ENCODE measurements around the gene RPL27A. TPM values are rescaled to one million over a fixed set of nuclear protein-coding genes. Genes with fewer than 3 reads are reported as not detected.

Gene RPL27A
- total RNA-seq, 1 experiment from 2014 or later: 1,008 TPM

GRCh38 chr11:8654503-8654902 lies 28.1 kb upstream of the RPL27A start:
- Histone ChIP-seq H3K4me3 (ENCODE audit: low read depth, low read length) (no peak overlapping the region), H3K36me3 (ENCODE audit: control insufficient read depth, insufficient read depth, low read length) (no peaks in the 10 kb centered on the region), H3K4me1 (no peaks in the 10 kb centered on the region), H3K27me3 (replicated peaks; ENCODE audit: control insufficient read depth, insufficient read depth, low read length) (no peaks in the 10 kb centered on the region), H3K9me3 (no peaks in the 10 kb centered on the region)
- H3K9me3 Mint-ChIP-seq (ENCODE audit: unreplicated experiment): no peaks in the 10 kb centered on the region
- no TSS peak for BruUV-seq (replicated peaks)
- POLR2A ChIA-PET: no interaction called here
- no peaks in the 10 kb centered on the region for H3K27me3 Mint-ChIP-seq (ENCODE audit: insufficient read depth, unreplicated experiment)
- H3K4me3 Mint-ChIP-seq (ENCODE audit: unreplicated experiment): no peak overlapping the region
- TF ChIP-seq CTCF (IDR thresholded peaks at IDR 0.05; ENCODE audit: insufficient read depth in 1 of 2, low read depth in 1 of 2, low read length in 1 of 2, severe bottlenecking in 1 of 2, unreplicated experiment in 1 of 2): no peak
- DNase-seq: no peak
- intact Hi-C loops (cut with micrococcal nuclease; ENCODE audit: unreplicated experiment): no loop called here
- no peaks in the 10 kb centered on the region for H3K36me3 Mint-ChIP-seq (ENCODE audit: insufficient read depth, unreplicated experiment)
- H3K27ac Mint-ChIP-seq (ENCODE audit: unreplicated experiment): no peak overlapping the region
- peaks cover 5% of the 10 kb centered on the region for H3K4me1 Mint-ChIP-seq (ENCODE audit: low read depth, unreplicated experiment)
- CTCF ChIA-PET: no interaction called here

- Mint-ChIP-seq H3K27ac (ENCODE audit: unreplicated experiment) (no peak overlapping the region), H3K36me3 (ENCODE audit: insufficient read depth, unreplicated experiment) (no peaks in the 10 kb centered on the region)
- no TSS peak for BruUV-seq (replicated peaks)
These were observed 26.3 kb upstream of the RPL27A start for GRCh38 chr11:8656291-8656690.

GRCh38 chr11:8658321-8659057 lies 24.1 kb upstream of the RPL27A start:
- no peak overlapping the region for H3K27ac Mint-ChIP-seq (ENCODE audit: unreplicated experiment)
- H3K4me1 Mint-ChIP-seq (ENCODE audit: low read depth, unreplicated experiment): peaks cover 5% of the 10 kb centered on the region
- H3K4me3 ChIP-seq (ENCODE audit: low read depth, low read length): no peak overlapping the region
- no peaks in the 10 kb centered on the region for H3K4me1 ChIP-seq
- H3K36me3 ChIP-seq (ENCODE audit: control insufficient read depth, insufficient read depth, low read length): no peaks in the 10 kb centered on the region
- H3K27me3 Mint-ChIP-seq (ENCODE audit: insufficient read depth, unreplicated experiment): no peaks in the 10 kb centered on the region
- TF ChIP-seq CTCF (IDR thresholded peaks at IDR 0.05; ENCODE audit: insufficient read depth in 1 of 2, low read depth in 1 of 2, low read length in 1 of 2, severe bottlenecking in 1 of 2, unreplicated experiment in 1 of 2): no peak
- no peak for DNase-seq
- CTCF ChIA-PET: interaction anchor here (0.5 kb wide), 1 partner anchor 78 kb away, joined by 3 read pairs; no protein-coding TSS in a partner anchor
- intact Hi-C loops (cut with micrococcal nuclease; ENCODE audit: unreplicated experiment): no loop called here
- H3K27me3 ChIP-seq (replicated peaks; ENCODE audit: control insufficient read depth, insufficient read depth, low read length): no peaks in the 10 kb centered on the region
- BruUV-seq (replicated peaks): no TSS peak
- H3K9me3 ChIP-seq: no peaks in the 10 kb centered on the region
- H3K9me3 Mint-ChIP-seq (ENCODE audit: unreplicated experiment): no peaks in the 10 kb centered on the region
- POLR2A ChIA-PET: no interaction called here
- H3K36me3 Mint-ChIP-seq (ENCODE audit: insufficient read depth, unreplicated experiment): no peaks in the 10 kb centered on the region
- H3K4me3 Mint-ChIP-seq (ENCODE audit: unreplicated experiment): no peak overlapping the region

More at GRCh38 chr11:8656291-8656690, 26.3 kb upstream of the RPL27A start:
- POLR2A ChIA-PET: no interaction called here
- intact Hi-C loops (cut with micrococcal nuclease; ENCODE audit: unreplicated experiment): no loop called here
- H3K27me3 ChIP-seq (replicated peaks; ENCODE audit: control insufficient read depth, insufficient read depth, low read length): no peaks in the 10 kb centered on the region
- CTCF ChIA-PET: no interaction called here
- H3K4me1 ChIP-seq: no peaks in the 10 kb centered on the region
- no peaks in the 10 kb centered on the region for H3K27me3 Mint-ChIP-seq (ENCODE audit: insufficient read depth, unreplicated experiment)
- no peak overlapping the region for H3K4me3 Mint-ChIP-seq (ENCODE audit: unreplicated experiment)
- peaks cover 5% of the 10 kb centered on the region for H3K4me1 Mint-ChIP-seq (ENCODE audit: low read depth, unreplicated experiment)
- H3K36me3 ChIP-seq (ENCODE audit: control insufficient read depth, insufficient read depth, low read length): no peaks in the 10 kb centered on the region
- H3K9me3 Mint-ChIP-seq (ENCODE audit: unreplicated experiment): no peaks in the 10 kb centered on the region
- H3K9me3 ChIP-seq: no peaks in the 10 kb centered on the region
- DNase-seq: no peak
- TF ChIP-seq CTCF (IDR thresholded peaks at IDR 0.05; ENCODE audit: insufficient read depth in 1 of 2, low read depth in 1 of 2, low read length in 1 of 2, severe bottlenecking in 1 of 2, unreplicated experiment in 1 of 2): no peak
- H3K4me3 ChIP-seq (ENCODE audit: low read depth, low read length): no peak overlapping the region

All from Caco-2 (cell line).